ENCODE measurements around the gene HAGH. TPM values are rescaled to one million over a fixed set of nuclear protein-coding genes. Genes with fewer than 3 reads are reported as not detected.

Gene HAGH
- total and polyA plus RNA-seq, 4 donors: 51.2 to 99.7 (median 80.2) TPM

GRCh38 chr16:1767116-1767994 lies 59.3 kb downstream of the HAGH start:
- TF ChIP-seq CTCF (IDR thresholded peaks at IDR 0.05; ENCODE audit: control extremely low read depth, extremely low read depth): no peak
- peaks cover 0 to 14% (median 0%) of the 10 kb centered on the region in 5 donors for H3K4me1 ChIP-seq (ENCODE audit: control insufficient read depth in 5 of 5, insufficient read depth in 5 of 5, low read length in 5 of 5)
- WGBS, 2 donors: 92 to 93% methylated on average over 42 of the region's 42 CpGs
- DNase-seq (no peak), ATAC-seq (ENCODE audit: insufficient read depth, low FRiP score) (no peak)
- H3K4me3 ChIP-seq: no peak overlapping the region
- H3K9ac ChIP-seq (ENCODE audit: insufficient read depth in 1 of 2, low read length in 2 of 2): no peak overlapping the region
- H3K27me3 ChIP-seq (ENCODE audit: control insufficient read depth in 3 of 3, insufficient read depth in 3 of 3, low read length in 2 of 3): no peaks in the 10 kb centered on the region
- no peaks in the 10 kb centered on the region for H3K9me3 ChIP-seq (ENCODE audit: control insufficient read depth in 4 of 4, insufficient read depth in 3 of 4, low read length in 3 of 4)
- peaks cover 6 to 68% (median 20%) of the 10 kb centered on the region in 4 donors for H3K36me3 ChIP-seq (ENCODE audit: control insufficient read depth in 4 of 4, insufficient read depth in 4 of 4, low read length in 4 of 4)
- no peak overlapping the region for H3K27ac ChIP-seq (ENCODE audit: low read depth in 1 of 2, low read length in 1 of 2)

GRCh38 chr16:1766701-1767100 lies 59.9 kb downstream of the HAGH start:
- Histone ChIP-seq H3K4me1 (ENCODE audit: control insufficient read depth in 5 of 5, insufficient read depth in 5 of 5, low read length in 5 of 5) (peaks cover 0 to 8% (median 0%) of the 10 kb centered on the region in 5 donors), H3K27ac (ENCODE audit: low read depth in 1 of 2, low read length in 1 of 2) (no peak overlapping the region), H3K9me3 (ENCODE audit: control insufficient read depth in 4 of 4, insufficient read depth in 3 of 4, low read length in 3 of 4) (no peaks in the 10 kb centered on the region), H3K27me3 (ENCODE audit: control insufficient read depth in 3 of 3, insufficient read depth in 3 of 3, low read length in 2 of 3) (no peaks in the 10 kb centered on the region), H3K36me3 (ENCODE audit: control insufficient read depth in 4 of 4, insufficient read depth in 4 of 4, low read length in 4 of 4) (peaks cover 6 to 72% (median 19%) of the 10 kb centered on the region in 4 donors), H3K9ac (ENCODE audit: insufficient read depth in 1 of 2, low read length in 2 of 2) (no peak overlapping the region), H3K4me3 (no peak overlapping the region)
- 92 to 93% methylated on average over 15 to 18 of the region's 18 CpGs for WGBS, 2 donors
- no peak for ATAC-seq (ENCODE audit: insufficient read depth, low FRiP score)
- DNase-seq: no peak
- TF ChIP-seq CTCF (IDR thresholded peaks at IDR 0.05; ENCODE audit: control extremely low read depth, extremely low read depth): no peak

GRCh38 chr16:1766231-1766630 lies 60.4 kb downstream of the HAGH start:
- Histone ChIP-seq H3K27ac (ENCODE audit: low read depth in 1 of 2, low read length in 1 of 2) (no peak overlapping the region), H3K9me3 (ENCODE audit: control insufficient read depth in 4 of 4, insufficient read depth in 3 of 4, low read length in 3 of 4) (no peaks in the 10 kb centered on the region), H3K27me3 (ENCODE audit: control insufficient read depth in 3 of 3, insufficient read depth in 3 of 3, low read length in 2 of 3) (no peaks in the 10 kb centered on the region), H3K9ac (ENCODE audit: insufficient read depth in 1 of 2, low read length in 2 of 2) (no peak overlapping the region), H3K4me3 (no peak overlapping the region), H3K4me1 (ENCODE audit: control insufficient read depth in 5 of 5, insufficient read depth in 5 of 5, low read length in 5 of 5) (peaks cover 0 to 7% (median 0%) of the 10 kb centered on the region in 5 donors), H3K36me3 (ENCODE audit: control insufficient read depth in 4 of 4, insufficient read depth in 4 of 4, low read length in 4 of 4) (peaks cover 6 to 73% (median 19%) of the 10 kb centered on the region in 4 donors)
- TF ChIP-seq CTCF (IDR thresholded peaks at IDR 0.05; ENCODE audit: control extremely low read depth, extremely low read depth): no peak
- ATAC-seq (ENCODE audit: insufficient read depth, low FRiP score) (no peak), DNase-seq (no peak)
- 94 to 95% methylated on average over 19 of the region's 19 CpGs for WGBS, 2 donors

Data from lung (tissue), 12 donors.